A549 (cell line): ENCODE measurements around the gene ARMH3. TPM values are rescaled to one million over a fixed set of nuclear protein-coding genes. Genes with fewer than 3 reads are reported as not detected.
"Not testable (repeated sequence)": the region's sequence is repeated elsewhere in the genome, so short reads cannot be mapped to it uniquely, and the experiment has no call there.

Experiments
- ATAC-seq, 2 experiments: fragments of 200-7000 bp in 1 of 2; fragments of >200 bp in 1 of 2; cut with Nextera tagmentation in 1 of 2; cut with Tn5 transposase in 1 of 2; 3 replicates each; pipeline versions ENCODE4 v1.8.0 to v1.9.1; 2018 to 2020; ENCODE audit warnings: mild to moderate bottlenecking in 1 of 2, moderate library complexity in 1 of 2
- CTCF ChIA-PET: fragments of 300-600 bp; sonication (Branson Sonifier 250); formaldehyde crosslinking; extraction: SDS; loops from one replicate; lab custom pipeline; 2021; ENCODE audit warnings: antibody characterized with exemption, inconsistent platforms; lab: Yijun Ruan, JAX
- POLR2A ChIA-PET: fragments of 350-600 bp; formaldehyde crosslinking; extraction: SDS; loops from one replicate; lab custom pipeline; 2021; ENCODE audit warnings: antibody characterized with exemption, inconsistent platforms; lab: Yijun Ruan, JAX
- DNase-seq, 2 experiments: peaks; one replicate each; pipeline versions ENCODE4 v3.0.0 to v3.0.0-alpha.2; 2011 to 2016; ENCODE audit warnings: low read depth in 1 of 2, low spot score in 1 of 2
- FAIRE-seq: peaks from 2 replicates; lab custom pipeline; 2011; peaks lifted over from hg19 to GRCh38; lab: Jason Lieb, UNC
- H3K27ac ChIP-seq, 2 experiments: fragments of >200 bp; sonication (Bioruptor Twin); formaldehyde crosslinking; 3 replicates each; pipeline ENCODE4 v1.5.1; 2016 to 2017
- H3K4me1 ChIP-seq: fragments of >200 bp; sonication (Bioruptor Twin); formaldehyde crosslinking; 3 replicates; pipeline ENCODE4 v1.6.1; 2016
- H3K4me2 ChIP-seq: fragments of >200 bp; sonication (Bioruptor Twin); formaldehyde crosslinking; 3 replicates; pipeline ENCODE4 v1.6.1; 2016
- H3K4me3 ChIP-seq: fragments of >200 bp; sonication (Bioruptor Twin); formaldehyde crosslinking; 3 replicates; pipeline ENCODE4 v1.5.1; 2016
- H3K9me3 ChIP-seq: fragments of >200 bp; sonication (Bioruptor Twin); formaldehyde crosslinking; 3 replicates; pipeline ENCODE4 v1.6.1; 2016
- BCL3 ChIP-seq: fragments of >200 bp; sonication (Bioruptor Twin); formaldehyde crosslinking; IDR thresholded peaks from 3 replicates; pipeline ENCODE4 v1.6.1; 2016
- CBX8 ChIP-seq: fragments of 200-600 bp; sonication (generic); IDR thresholded peaks from 2 replicates; pipeline ENCODE4 v1.6.1; 2016
- CHD2 ChIP-seq: fragments of 150-350 bp; IDR thresholded peaks from 2 replicates; pipeline ENCODE4 v1.6.1; 2014; ENCODE audit warnings: low read length; ENCODE audit not compliant: partially characterized antibody
- E2F6 ChIP-seq: IDR thresholded peaks from 2 replicates; pipeline ENCODE4 v1.6.1; 2012; ENCODE audit warnings: low read depth, borderline replicate concordance
- EHMT2 ChIP-seq: fragments of 200-600 bp; sonication (generic); IDR thresholded peaks from 2 replicates; pipeline ENCODE4 v1.6.1; 2016; ENCODE audit warnings: antibody characterized with exemption, low read depth, mild to moderate bottlenecking, moderate library complexity
- GATA3 ChIP-seq: IDR thresholded peaks from 2 replicates; pipeline ENCODE4 v1.6.1; 2012; ENCODE audit warnings: borderline replicate concordance
- HES2 ChIP-seq: fragments of >200 bp; sonication (Bioruptor Twin); formaldehyde crosslinking; IDR thresholded peaks from 2 replicates; pipeline ENCODE4 v1.6.1; 2016
- HEYL ChIP-seq: fragments of 250-450 bp; sonication (Bioruptor Pico); IDR thresholded peaks from 2 replicates; pipeline ENCODE4 v1.8.0; 2021; ENCODE audit warnings: mild to moderate bottlenecking, moderate library complexity
- JUNB ChIP-seq: fragments of >200 bp; sonication (Bioruptor Twin); formaldehyde crosslinking; IDR thresholded peaks from 2 replicates; pipeline ENCODE4 v1.6.1; 2016
- KDM5A ChIP-seq: fragments of 200-600 bp; sonication (generic); IDR thresholded peaks from 2 replicates; pipeline ENCODE4 v1.6.1; 2016; ENCODE audit warnings: antibody characterized with exemption, mild to moderate bottlenecking
- MYC ChIP-seq: IDR thresholded peaks from 2 replicates; pipeline ENCODE4 v1.6.1; 2012; ENCODE audit warnings: mild to moderate bottlenecking, inconsistent platforms, low read length, improper control_type of control experiment, borderline replicate concordance
- PHF8 ChIP-seq: fragments of 200-600 bp; sonication (generic); IDR thresholded peaks from 2 replicates; pipeline ENCODE4 v1.6.1; 2016; ENCODE audit warnings: low read depth, mild to moderate bottlenecking, antibody characterized with exemption, moderate library complexity, borderline replicate concordance
- SMC3 ChIP-seq: fragments of >200 bp; sonication (Bioruptor Twin); formaldehyde crosslinking; IDR thresholded peaks from 3 replicates; pipeline ENCODE4 v1.6.1; 2018; ENCODE audit warnings: inconsistent platforms
- SREBF2 ChIP-seq: fragments of 450-650 bp; IDR thresholded peaks from 2 replicates; pipeline ENCODE4 v1.6.1; 2014; ENCODE audit warnings: mild to moderate bottlenecking, moderate library complexity
- TFCP2L1 ChIP-seq: fragments of 250-450 bp; sonication (Bioruptor Pico); IDR thresholded peaks from 2 replicates; pipeline ENCODE4 v1.5.0; 2021; ENCODE audit warnings: mild to moderate bottlenecking
- TP53 ChIP-seq: fragments of 250-450 bp; sonication (Bioruptor Pico); IDR thresholded peaks from 2 replicates; pipeline ENCODE4 v1.5.0; 2021; ENCODE audit warnings: mild to moderate bottlenecking, moderate library complexity
- ZC3H11A ChIP-seq: fragments of 450-650 bp; IDR thresholded peaks from 2 replicates; pipeline ENCODE4 v1.6.1; 2014; ENCODE audit warnings: antibody characterized with exemption, mild to moderate bottlenecking
- ZFP36 ChIP-seq: fragments of 450-650 bp; IDR thresholded peaks from 2 replicates; pipeline ENCODE4 v1.6.1; 2014; ENCODE audit warnings: borderline replicate concordance; ENCODE audit not compliant: partially characterized antibody
- WGBS: methylation state at CpG from one replicate; pipeline ENCODE4 v1.1.6; 2017; ENCODE audit errors: missing lambda C conversion rate; 5-methylcytosine and 5-hydroxymethylcytosine counted together
- polyA plus RNA-seq, 4 experiments: library from polyadenylated mRNA; depleted of rRNA in 3 of 4; stranded (reverse); fragments of >200 nt; fragmentation: RNase III in 1 of 4; extraction: RNeasy Plus Mini Kit Qiagen cat#74134 plus additional on column Dnase treatment in 1 of 4; gene quantifications; 2 replicates in 3 of 4; 3 replicates in 1 of 4; pipeline ENCODE4 v1.2.3, GENCODE V29; 2011 to 2017

ARMH3 gene
- polyA plus RNA-seq, 2 of the 4 experiments (the other 2 are of a cell fraction) = 12.7 to 17.3 TPM

GRCh38 chr10:102054881-102055646, 909 bp downstream of the ARMH3 start:
- not testable (repeated sequence) for H3K9me3 ChIP-seq, DNase-seq, FAIRE-seq
- H3K4me1 ChIP-seq = peaks cover 31% of the 10 kb centered on the region
- 69% methylated on average over 34 of the region's 34 CpGs for WGBS
- peak overlapping the region; percentile 87 for H3K4me3 ChIP-seq
- ATAC-seq = peak in 1 of 2 experiments; percentile 65; a peak in 2 of 6 replicates
- peak overlapping the region; percentile 93 to 95 for H3K27ac ChIP-seq
- ChIA-PET CTCF (interaction anchor here (0.6 to 3.3 kb wide), 8 partner anchors 11 to 790 kb away, joined by 3 to 18 read pairs (median 4); no protein-coding TSS in a partner anchor), POLR2A (interaction anchor here (1.0 to 1.8 kb wide), 3 partner anchors 11 to 237 kb away, joined by 3 to 9 read pairs (median 4); partner anchors contain the start of genes HPS6 and OGA)
- H3K4me2 ChIP-seq = peak overlapping the region; percentile 96

- no peak overlapping the region for H3K4me2 ChIP-seq
- TF ChIP-seq EHMT2 (no peak), JUNB (no peak), TFCP2L1 (CRISPR knock-in tag) (no peak), SMC3 (no peak), PHF8 (no peak), ZC3H11A (no peak)
- no peaks in the 10 kb centered on the region for H3K9me3 ChIP-seq
- H3K4me1 ChIP-seq = no peaks in the 10 kb centered on the region
- ChIA-PET POLR2A (no interaction called here), CTCF (interaction anchor here (1.0 to 2.5 kb wide), 2 partner anchors 36 to 205 kb away, joined by 3 to 12 read pairs; no protein-coding TSS in a partner anchor)
- WGBS = 100% methylated on average over 2 of the region's 2 CpGs
- FAIRE-seq (no peak), DNase-seq (no peak), ATAC-seq (no peak)
- H3K4me3 ChIP-seq = no peak overlapping the region
- H3K27ac ChIP-seq = no peak overlapping the region
Observed at GRCh38 chr10:102046095-102046494, 9.9 kb downstream of the ARMH3 start.

- no peak overlapping the region for H3K4me3 ChIP-seq
- ChIA-PET CTCF (interaction anchor here (1.0 to 2.7 kb wide), 3 partner anchors 35 to 204 kb away, joined by 3 to 14 read pairs (median 12); no protein-coding TSS in a partner anchor), POLR2A (no interaction called here)
- WGBS = 91% methylated on average over 3 of the region's 3 CpGs
- TF ChIP-seq HES2 (no peak), TP53 (CRISPR knock-in tag) (no peak), EHMT2 (no peak), CHD2 (no peak), SREBF2 (no peak), CBX8 (no peak), BCL3 (no peak), ZFP36 (no peak), E2F6 (no peak), KDM5A (no peak), HEYL (no peak), GATA3 (no peak), MYC (no peak)
- H3K27ac ChIP-seq = no peak overlapping the region
- FAIRE-seq (no peak), DNase-seq (no peak), ATAC-seq (no peak)
- no peak overlapping the region for H3K4me2 ChIP-seq
- no peaks in the 10 kb centered on the region for H3K9me3 ChIP-seq
- no peaks in the 10 kb centered on the region for H3K4me1 ChIP-seq
Observed at GRCh38 chr10:102045292-102045691, 10.7 kb downstream of the ARMH3 start.
